ENCODE results near the gene HPD. TPM values are rescaled to one million over a fixed set of nuclear protein-coding genes. Genes with fewer than 3 reads are reported as not detected.
"Not testable (repeated sequence)": the region's sequence is repeated elsewhere in the genome, so short reads cannot be mapped to it uniquely, and the experiment has no call there.

Gene HPD
- total RNA-seq, 1 donor from 2014 or later: 0.79 TPM

DNA sequence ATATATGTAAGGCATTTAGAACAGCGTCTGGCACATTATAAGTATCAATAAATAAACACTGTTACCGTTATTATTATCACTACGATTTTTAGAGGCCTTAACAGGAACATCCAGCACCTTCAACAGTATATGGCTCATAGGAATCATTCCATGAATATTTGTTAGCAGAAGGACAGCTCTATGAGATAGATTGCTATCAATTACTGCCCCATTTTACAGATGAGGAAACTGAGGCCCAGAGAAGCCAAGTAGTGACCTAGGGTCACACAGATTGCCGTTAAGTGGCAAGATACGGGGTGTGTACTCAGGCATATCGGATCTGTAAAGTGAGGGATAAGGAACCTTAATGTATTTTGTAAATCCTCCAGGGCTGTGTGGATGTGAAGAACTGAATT is 29.4 kb upstream of the HPD start:
- Histone ChIP-seq H3K4me3 (ENCODE audit: low read depth, low read length) (peak overlapping the region; percentile 21), H3K36me3 (ENCODE audit: control insufficient read depth, insufficient read depth, low read length) (peaks cover 4% of the 10 kb centered on the region), H3K27me3 (ENCODE audit: control insufficient read depth, insufficient read depth, low read length) (no peaks in the 10 kb centered on the region)
- TF ChIP-seq CTCF (IDR thresholded peaks at IDR 0.05; ENCODE audit: insufficient read depth, low read length, severe bottlenecking): no peak
- FAIRE-seq (no peak), DNase-seq (ENCODE audit: low read depth) (no peak)

DNA sequence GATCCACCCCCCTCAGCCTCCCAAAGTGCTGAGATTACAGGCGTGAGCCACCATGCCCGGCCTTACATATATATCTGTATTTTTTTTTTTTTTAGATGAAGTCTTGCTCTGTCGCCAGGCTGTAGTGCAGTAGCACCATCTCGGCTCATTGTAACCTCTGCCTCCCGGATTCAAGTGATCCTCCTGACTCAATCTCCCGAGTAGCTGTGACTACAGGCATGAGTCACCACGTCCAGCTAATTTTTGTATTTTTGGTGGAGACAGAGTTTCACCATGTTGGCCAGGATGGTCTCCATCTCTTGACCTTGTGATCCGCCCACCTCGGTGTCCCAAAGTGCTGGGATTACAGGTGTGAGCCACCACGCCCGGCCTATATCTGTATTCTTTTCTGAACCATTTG is 26.5 kb upstream of the HPD start:
- not testable (repeated sequence) for H3K36me3 ChIP-seq (ENCODE audit: control insufficient read depth, insufficient read depth, low read length); H3K27me3 ChIP-seq (ENCODE audit: control insufficient read depth, insufficient read depth, low read length); FAIRE-seq; H3K4me3 ChIP-seq (ENCODE audit: low read depth, low read length)
- DNase-seq (ENCODE audit: low read depth): peak; percentile 52

GRCh38 chr12:121883315-121883660 is 24.6 kb upstream of the HPD start:
- FAIRE-seq: no peak
- TF ChIP-seq CTCF (IDR thresholded peaks at IDR 0.05; ENCODE audit: insufficient read depth, low read length, severe bottlenecking): no peak
- no peaks in the 10 kb centered on the region for H3K36me3 ChIP-seq (ENCODE audit: control insufficient read depth, insufficient read depth, low read length)
- H3K4me3 ChIP-seq (ENCODE audit: low read depth, low read length): no peak overlapping the region
- DNase-seq (ENCODE audit: low read depth): no peak
- no peaks in the 10 kb centered on the region for H3K27me3 ChIP-seq (ENCODE audit: control insufficient read depth, insufficient read depth, low read length)

DNA sequence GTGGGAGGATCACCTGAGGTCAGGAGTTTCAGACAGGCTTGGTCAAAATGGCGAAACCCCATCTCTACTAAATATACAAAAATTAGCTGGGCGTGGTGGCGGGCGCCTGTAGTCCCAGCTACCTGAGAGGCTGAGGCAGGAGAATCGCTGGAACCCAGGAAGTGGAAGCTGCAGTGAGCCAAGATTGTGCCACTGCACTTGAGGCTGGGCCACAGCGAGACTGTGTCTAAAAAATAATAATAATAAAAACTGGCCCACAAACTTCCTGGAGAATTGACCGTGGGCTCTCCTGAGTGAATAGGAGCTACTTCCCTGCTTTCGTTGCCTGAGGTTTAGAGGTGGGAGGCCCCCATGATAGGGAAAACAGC is 17.4 kb upstream of the HPD start:
- DNase-seq (ENCODE audit: low read depth); H3K27me3 ChIP-seq (ENCODE audit: control insufficient read depth, insufficient read depth, low read length); H3K36me3 ChIP-seq (ENCODE audit: control insufficient read depth, insufficient read depth, low read length); H3K4me3 ChIP-seq (ENCODE audit: low read depth, low read length); FAIRE-seq: not testable (repeated sequence)

DNA sequence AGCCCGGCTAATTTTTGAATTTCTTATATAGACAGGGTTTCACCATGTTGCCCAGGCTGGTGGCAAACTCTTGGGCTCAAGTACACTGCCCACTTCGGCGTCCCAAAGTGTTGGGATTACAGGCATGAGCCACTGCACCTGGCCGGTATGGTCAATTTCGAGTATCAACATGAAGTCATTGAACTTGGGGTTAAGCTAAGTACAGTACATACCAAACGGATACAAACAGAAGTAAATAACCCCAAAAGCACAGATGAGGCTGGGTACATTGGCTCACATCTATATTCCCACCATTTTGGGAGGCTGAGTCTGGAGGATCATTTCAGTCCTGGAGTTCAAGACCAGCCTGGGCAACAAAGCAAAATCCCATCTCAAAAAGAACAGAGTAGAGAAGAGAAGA is 16.9 kb upstream of the HPD start:
- Histone ChIP-seq H3K27me3 (ENCODE audit: control insufficient read depth, insufficient read depth, low read length) (no peaks in the 10 kb centered on the region), H3K36me3 (ENCODE audit: control insufficient read depth, insufficient read depth, low read length) (no peaks in the 10 kb centered on the region), H3K4me3 (ENCODE audit: low read depth, low read length) (no peak overlapping the region)
- no peak for DNase-seq (ENCODE audit: low read depth)
- no peak for FAIRE-seq
- no peak for TF ChIP-seq CTCF (IDR thresholded peaks at IDR 0.05; ENCODE audit: insufficient read depth, low read length, severe bottlenecking)

DNA sequence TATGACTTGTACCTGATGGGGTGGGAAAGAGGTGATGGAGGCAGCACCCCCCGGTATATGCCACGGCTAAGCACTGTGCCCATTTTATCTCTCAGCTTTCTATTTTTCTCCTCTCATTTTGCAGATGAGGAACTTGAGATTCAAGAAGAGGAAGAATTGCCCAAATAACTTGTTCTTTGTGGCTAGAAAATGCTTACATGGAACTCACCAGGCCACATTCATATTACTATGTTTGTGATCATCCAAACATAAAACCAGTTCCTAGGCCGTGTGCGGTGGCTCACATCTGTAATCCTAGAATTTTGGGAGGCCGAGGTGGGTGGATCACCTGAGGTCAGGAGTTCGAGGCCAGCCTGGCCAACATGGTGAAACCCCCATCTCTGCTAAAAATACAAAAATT is 15.4 kb upstream of the HPD start:
- Histone ChIP-seq H3K27me3 (ENCODE audit: control insufficient read depth, insufficient read depth, low read length) (no peaks in the 10 kb centered on the region), H3K4me3 (ENCODE audit: low read depth, low read length) (no peak overlapping the region), H3K36me3 (ENCODE audit: control insufficient read depth, insufficient read depth, low read length) (no peaks in the 10 kb centered on the region)
- FAIRE-seq: no peak
- no peak for DNase-seq (ENCODE audit: low read depth)
- no peak for TF ChIP-seq CTCF (IDR thresholded peaks at IDR 0.05; ENCODE audit: insufficient read depth, low read length, severe bottlenecking)

DNA sequence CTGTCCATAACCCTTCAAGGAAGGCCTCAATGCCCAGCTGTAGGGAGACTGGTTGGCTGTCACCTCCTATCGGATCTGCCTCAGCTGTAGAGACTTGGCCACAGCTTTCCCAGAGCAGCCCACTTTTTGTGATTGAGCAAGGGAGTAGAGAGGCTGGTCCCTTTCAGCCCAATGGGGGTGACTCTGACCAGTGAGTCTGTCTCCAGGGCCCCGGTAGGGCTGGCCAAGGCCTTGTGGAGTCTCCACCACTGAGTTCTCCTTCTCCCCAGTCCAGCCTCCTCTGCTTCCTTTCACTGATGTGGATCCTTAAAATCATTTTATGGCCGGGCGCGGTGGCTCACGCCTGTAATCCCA is 14.5 kb upstream of the HPD start:
- no peaks in the 10 kb centered on the region for H3K36me3 ChIP-seq (ENCODE audit: control insufficient read depth, insufficient read depth, low read length)
- no peak for FAIRE-seq

More for the DNA sequence above, 14.5 kb upstream of the HPD start:
- no peaks in the 10 kb centered on the region for H3K27me3 ChIP-seq (ENCODE audit: control insufficient read depth, insufficient read depth, low read length)
- no peak overlapping the region for H3K4me3 ChIP-seq (ENCODE audit: low read depth, low read length)
- no peak for TF ChIP-seq CTCF (IDR thresholded peaks at IDR 0.05; ENCODE audit: insufficient read depth, low read length, severe bottlenecking)
- DNase-seq (ENCODE audit: low read depth): no peak
